ENCODE measurements around the gene CAPN14.

CAPN14 gene, protein sequence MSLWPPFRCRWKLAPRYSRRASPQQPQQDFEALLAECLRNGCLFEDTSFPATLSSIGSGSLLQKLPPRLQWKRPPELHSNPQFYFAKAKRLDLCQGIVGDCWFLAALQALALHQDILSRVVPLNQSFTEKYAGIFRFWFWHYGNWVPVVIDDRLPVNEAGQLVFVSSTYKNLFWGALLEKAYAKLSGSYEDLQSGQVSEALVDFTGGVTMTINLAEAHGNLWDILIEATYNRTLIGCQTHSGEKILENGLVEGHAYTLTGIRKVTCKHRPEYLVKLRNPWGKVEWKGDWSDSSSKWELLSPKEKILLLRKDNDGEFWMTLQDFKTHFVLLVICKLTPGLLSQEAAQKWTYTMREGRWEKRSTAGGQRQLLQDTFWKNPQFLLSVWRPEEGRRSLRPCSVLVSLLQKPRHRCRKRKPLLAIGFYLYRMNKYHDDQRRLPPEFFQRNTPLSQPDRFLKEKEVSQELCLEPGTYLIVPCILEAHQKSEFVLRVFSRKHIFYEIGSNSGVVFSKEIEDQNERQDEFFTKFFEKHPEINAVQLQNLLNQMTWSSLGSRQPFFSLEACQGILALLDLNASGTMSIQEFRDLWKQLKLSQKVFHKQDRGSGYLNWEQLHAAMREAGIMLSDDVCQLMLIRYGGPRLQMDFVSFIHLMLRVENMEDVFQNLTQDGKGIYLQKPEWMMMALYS

DNA sequence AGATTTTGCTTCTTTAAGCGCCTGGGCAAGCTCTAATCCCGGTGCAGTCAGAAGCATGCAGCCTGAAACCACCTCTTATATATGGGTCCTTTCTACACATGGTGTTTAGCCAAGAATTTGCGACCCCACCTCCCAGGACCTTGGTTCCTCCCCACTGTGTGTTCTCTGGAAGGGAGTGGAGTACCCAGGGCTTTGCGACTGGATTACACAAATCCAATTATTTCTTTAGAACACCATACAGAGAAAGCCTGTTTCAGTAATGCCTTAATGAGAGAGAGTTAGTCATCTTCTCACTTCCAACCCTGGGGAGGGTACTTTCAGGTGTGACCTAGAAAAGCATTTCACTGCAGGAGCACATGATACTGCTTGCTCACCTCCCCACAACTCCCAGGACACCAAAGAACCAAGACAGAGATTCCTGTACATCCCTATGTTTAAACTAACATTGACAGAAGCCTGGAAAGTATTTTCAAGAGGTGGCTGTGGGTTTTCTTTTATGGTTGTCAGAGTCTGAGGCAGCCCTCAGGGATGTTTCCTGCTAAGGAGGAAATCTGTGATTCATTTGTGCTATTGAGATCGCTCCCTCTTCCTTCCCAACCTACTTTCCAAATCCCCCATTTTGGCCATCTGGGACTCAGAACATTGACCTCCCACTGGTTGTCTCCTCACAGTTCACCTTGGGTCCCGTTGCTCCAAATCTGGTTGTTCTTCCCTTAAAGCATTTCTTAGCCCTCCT, at the start of gene CAPN14:
TSS of gene CAPN14 (minus strand) at position 51 of the 736 bp plus-strand sequence. CDS start 12,068 bp downstream, outside the sequence.
- no peak for DNase-seq (ENCODE audit: low read depth, low spot score)
- H3K27ac ChIP-seq = peak within 1 kb of the TSS; percentile 29

DNA sequence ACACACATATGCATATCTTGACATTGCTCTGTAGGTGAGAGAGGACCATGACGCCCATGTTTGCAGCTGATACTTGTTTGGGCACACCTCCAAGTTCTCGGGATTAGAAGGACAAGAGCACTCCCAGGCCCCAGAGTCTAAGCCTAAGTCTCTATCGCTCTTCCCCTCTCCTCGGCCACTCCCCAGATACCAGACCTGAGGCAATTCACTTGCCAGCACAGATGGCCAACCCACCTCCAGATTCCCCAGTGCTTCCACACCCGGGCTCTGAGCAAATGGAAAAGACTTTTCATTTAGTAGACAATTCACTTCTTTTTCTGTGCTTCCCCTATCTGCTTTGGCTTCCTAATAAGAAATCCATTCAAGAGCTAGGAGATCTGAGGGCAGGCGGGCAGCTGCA, 49.5 kb upstream of the CAPN14 start:
- no peak for DNase-seq (ENCODE audit: low read depth, low spot score)

DNA sequence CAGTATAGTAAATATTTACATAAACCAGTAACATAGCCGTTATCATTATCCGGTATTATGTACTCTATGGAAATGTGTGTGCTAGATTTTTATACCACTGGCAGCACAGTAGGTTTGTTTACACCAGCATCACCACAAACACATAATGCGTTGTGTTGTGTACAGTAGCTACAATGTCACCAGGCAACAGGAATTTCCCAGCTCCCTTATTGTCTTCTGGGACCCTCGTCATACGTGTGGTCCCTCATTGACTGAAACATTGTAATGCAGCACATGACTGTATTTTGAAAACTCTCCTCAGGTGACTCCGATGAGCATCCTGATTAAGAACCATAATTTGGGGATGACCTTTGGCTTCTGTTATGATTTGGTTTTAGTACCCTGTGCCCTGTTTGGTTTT, 47.9 kb upstream of the CAPN14 start:
- no peak overlapping the region for H3K27ac ChIP-seq
- DNase-seq (ENCODE audit: low read depth, low spot score) = no peak

More for the DNA sequence above, 49.5 kb upstream of the CAPN14 start:
- no peak overlapping the region for H3K27ac ChIP-seq

DNA sequence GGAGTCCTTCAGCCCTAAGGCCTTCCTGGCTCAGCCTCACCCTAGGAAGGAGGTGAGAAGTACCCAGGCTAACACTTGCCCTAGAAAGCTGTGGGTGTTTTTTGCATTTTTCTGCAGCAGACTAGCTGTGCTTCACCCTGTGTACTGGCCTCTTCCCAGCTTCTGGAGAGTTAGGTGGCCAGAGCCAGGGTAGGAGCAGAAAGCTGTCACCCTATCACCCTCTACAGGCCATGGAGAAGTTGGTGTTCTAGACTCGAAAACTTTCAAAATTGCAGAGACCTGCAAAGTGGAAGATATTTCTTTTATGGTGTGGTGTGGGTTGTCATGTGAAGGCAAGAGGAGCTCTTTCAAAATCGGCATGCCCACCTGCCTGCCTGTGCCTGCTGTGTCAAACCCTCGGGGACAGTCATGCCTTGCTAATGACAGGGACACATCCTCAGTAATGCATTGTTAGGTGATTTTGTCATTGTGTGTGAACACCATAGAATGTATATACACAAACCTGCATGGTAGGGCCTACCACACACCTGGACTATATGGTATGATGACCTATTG, 46.4 kb upstream of the CAPN14 start:
- DNase-seq (ENCODE audit: low read depth, low spot score) = no peak
- H3K27ac ChIP-seq = no peak overlapping the region

DNA sequence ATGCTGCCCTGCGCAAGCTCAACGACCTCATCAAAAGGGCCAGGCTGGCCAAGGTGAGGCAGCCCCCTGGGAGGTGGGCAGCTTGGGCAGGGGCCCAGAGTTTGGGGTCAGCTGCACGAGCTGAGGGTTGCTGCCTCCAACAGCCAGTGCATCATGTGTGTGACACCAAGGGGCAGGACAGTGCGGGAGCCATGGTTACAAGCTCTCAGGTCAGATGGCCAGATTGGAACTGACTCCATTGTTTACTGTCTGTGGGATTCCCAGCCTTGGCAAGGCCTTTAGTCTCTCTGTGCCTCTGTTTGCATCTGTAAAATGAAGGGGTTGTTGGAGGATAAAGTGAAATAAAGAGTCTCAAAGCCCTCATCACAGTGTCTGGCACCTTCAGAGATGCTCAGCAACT, 43.6 kb upstream of the CAPN14 start:
- DNase-seq (ENCODE audit: low read depth, low spot score) = no peak
- H3K27ac ChIP-seq = no peak overlapping the region

DNA sequence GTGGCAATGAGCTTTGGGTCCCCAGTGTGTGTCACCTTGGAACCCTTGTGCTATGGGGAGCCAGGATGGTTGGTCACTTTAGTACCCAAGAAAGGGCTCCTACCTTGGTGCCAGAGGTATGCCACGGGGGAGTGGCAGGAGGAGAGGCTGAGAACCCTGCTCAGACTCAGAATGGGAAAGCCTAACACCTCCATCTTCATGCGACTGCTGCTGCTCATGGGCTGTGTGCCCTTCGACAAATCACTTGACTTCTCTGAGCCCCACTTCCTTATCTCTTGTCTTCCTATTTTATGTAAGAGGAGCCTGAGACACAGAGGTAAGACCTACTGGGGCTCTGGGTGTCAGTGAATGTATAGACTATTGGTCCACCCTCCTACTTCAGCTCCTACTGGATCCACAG, 41.8 kb upstream of the CAPN14 start:
- DNase-seq (ENCODE audit: low read depth, low spot score) = no peak
- no peak overlapping the region for H3K27ac ChIP-seq

DNA sequence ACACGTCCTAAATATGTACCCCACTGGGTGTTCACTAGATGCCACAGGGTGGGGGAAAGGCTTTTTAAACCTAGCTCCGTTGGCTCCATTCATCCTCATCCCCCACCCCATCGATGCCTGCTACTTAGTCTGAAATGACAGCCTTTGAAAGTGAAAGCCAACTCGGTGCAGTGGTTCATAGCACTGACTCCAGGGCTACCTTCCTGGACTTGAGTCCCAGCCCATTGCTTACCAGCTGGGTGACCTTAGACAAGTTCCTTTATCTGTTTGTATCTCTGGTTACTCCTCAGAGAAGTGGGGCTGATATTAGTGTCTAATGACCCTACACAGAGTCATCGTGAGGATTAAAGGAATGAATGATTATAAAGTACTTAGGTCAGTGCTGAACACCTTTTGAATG, 41.0 kb upstream of the CAPN14 start:
- no peak overlapping the region for H3K27ac ChIP-seq
- DNase-seq (ENCODE audit: low read depth, low spot score) = no peak

DNA sequence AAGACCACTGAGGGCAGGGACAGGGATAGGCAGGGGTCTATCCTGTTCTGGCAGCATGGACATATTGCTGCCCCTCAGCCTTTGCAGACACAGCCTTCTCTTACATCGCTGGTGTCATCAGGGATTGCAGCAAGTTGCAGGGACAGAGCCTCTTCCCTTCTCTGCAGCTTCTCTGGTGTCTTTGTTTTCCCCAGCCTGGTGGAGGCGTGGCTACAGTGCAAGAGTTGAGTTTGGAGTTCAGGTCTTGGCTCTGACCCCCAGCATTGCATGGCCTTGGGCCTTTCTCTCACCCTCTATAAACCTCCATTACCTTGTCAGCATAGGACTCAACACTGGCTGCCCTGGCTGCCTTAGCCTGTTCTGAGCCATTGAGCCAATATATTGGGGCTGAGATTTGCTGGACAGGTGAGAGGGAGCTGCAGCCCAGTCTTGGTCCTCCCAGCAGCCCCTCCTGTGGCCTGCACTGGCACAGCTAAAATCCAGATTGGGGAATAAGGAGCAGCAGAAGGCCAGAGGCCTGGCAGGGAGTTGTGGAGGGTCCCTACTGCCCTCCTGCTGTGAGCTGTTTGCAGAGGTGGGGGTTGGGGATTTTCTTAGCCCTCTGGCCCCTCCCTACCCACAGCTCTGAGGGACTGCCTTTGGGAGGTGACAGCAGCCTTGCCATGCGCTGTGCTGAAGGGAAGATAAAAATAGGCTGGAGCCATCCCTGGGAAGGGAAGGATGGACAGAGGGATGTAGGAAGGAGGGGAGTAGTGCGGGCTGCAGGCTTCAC, 39.5 kb upstream of the CAPN14 start:
- no peak overlapping the region for H3K27ac ChIP-seq

DNA sequence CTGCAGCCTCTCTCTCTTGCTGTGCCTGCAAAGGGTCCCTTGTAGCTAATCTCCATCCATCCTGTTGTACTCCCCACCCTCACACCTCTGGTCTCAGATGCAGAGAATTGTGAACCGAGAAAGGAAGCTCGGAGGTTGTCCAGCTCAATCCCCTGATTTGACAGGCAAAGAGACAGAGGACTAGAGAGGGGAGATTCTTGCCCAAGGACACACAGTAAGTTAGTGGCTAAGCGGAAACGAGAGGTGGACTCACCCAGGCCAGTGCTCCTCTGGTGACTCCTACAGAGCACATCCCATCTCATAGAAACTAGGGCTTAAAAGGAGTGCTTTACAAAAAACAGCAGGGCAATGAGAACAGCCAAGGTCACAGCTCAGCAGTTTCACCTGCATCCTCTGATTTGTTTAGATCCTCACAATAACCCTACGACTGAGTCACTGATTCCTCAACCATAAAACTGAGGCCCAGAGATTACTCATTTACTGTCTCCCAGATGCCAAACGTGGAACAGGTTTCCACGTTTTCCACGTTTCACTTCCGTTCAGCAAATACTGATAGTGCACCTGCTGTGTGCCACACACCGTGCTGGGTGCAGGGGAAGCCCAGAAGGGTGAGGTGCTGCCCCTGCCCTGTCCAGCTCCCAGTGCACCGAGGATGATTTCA, 38.7 kb upstream of the CAPN14 start:
- no peak overlapping the region for H3K27ac ChIP-seq
- no peak for DNase-seq (ENCODE audit: low read depth, low spot score)

More for the DNA sequence above, 39.5 kb upstream of the CAPN14 start:
- no peak for DNase-seq (ENCODE audit: low read depth, low spot score)

DNA sequence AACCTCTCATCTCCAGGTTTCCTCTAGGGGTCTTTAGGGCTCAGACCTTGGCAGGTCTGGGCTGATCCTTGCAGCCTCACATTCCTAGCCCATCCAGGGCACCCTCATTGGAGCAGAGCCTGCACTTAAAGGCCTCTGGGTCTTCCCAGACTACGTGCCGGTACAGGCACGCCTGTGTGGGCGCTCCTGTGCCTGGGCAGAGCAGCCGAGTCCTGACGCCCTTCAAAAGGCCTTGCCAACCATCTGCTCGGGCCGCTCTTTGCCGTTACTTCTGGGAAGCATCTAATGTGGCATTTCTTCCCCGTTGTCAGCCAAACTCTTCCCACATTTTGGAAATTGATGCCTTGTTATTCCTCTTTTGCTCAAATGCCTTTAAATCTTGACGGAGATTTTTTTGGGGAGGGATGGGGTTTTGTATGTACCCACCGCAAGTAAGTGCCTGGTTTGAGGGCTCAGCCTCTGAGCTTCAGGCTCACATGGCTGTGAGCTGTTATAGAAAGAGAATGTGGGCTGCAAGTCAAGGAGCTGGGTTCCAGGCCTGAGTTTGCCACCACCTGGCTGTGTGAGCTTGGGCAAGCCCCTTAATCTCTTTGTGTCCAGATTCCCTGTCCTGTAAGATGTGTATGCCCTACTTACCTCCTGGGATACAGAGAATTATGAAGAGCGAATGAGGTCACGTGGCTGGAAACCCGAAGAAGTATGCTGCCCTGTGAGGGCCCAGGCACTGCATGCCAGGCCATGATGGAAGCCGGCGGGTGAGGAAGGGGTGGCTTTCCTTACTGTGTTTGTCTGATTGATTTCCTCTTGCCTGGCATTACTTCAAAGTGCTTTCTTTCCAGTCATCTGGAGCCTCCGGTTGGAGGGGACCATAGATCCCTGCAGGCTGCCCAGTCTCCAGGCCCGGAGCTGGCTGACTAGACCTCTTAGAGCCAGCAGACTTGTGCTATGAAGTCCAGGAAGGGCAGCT, 37.2 kb upstream of the CAPN14 start:
- no peak for DNase-seq (ENCODE audit: low read depth, low spot score)

DNA sequence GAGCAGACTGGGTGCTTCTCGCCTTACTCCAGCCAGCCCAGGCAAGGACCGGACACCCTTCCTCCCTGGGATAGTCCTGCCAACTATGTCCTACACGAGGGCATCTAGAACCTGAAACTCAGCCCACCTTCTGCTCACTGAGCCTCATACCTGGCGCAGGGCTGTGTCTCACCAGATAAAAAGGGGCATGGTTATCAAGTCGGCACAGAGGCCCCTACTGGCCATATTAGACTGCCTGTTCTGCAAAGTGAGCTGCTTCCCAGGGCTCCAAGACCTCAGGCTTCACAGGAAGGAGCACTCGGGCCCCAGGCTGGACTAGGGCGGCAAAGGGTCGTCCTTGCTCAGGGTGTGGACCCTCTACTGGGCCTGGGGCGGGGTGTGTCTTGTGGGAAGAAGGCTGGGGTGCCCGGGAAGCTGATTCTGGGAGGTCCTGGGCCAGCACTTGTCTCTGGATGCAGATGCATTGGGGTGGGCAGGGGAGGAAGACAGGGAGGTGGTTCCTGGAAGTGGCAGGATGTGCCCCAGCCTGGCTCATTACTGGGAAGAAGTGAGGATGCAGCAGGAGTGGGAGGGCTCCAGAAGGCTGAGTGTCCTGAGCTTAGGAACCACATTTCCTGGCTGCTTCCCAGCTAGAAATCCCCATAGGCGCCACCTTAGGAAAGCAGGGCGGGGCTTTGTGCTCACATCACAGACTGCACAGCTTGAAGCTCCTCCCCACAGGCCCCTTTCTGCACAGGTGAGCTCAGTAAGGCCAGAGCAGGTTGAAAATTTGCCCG, 36.2 kb upstream of the CAPN14 start:
- no peak overlapping the region for H3K27ac ChIP-seq
- DNase-seq (ENCODE audit: low read depth, low spot score) = no peak

More for the DNA sequence above, 37.2 kb upstream of the CAPN14 start:
- no peak overlapping the region for H3K27ac ChIP-seq

DNA sequence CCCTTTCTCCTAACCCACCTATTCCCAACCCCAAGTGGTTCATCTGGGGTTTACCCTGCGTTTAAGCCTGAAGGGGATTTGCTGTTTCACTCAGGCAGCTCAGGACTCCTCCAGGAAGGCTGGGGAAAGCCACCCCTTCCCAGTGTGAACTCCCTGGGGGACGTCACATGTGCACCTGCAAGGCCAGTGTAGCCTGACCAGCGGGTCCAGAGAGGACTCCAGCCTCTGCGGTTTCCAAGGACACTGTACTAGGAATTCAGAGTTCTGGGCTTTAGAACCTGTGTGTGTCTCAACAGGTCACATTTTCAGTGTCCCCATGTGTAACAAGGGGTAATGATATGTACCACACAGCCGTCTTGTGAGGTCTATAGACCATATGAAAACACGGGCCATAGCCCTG, 34.5 kb upstream of the CAPN14 start:
- H3K27ac ChIP-seq = no peak overlapping the region
- DNase-seq (ENCODE audit: low read depth, low spot score) = no peak

DNA sequence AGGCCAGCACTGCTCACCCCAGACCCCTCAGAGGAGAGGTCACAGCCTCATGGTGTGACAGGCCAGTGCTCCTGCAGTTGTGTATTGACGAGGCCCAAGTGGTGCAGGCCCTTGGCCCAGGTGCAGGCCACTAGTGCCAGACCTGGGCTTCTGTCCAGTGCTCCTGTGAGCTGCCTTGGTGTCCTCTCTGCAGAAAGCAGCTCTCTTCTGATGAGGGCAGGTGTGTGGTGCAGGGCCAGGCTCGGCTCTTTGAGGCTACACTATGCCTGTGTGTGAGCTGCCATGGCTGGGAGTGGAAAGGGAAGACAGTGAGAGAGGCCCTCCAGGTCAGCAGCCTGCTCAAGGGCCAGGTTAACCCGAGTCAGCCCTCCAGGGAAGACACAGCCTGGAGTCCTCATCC, 33.7 kb upstream of the CAPN14 start:
- no peak overlapping the region for H3K27ac ChIP-seq
- no peak for DNase-seq (ENCODE audit: low read depth, low spot score)

DNA sequence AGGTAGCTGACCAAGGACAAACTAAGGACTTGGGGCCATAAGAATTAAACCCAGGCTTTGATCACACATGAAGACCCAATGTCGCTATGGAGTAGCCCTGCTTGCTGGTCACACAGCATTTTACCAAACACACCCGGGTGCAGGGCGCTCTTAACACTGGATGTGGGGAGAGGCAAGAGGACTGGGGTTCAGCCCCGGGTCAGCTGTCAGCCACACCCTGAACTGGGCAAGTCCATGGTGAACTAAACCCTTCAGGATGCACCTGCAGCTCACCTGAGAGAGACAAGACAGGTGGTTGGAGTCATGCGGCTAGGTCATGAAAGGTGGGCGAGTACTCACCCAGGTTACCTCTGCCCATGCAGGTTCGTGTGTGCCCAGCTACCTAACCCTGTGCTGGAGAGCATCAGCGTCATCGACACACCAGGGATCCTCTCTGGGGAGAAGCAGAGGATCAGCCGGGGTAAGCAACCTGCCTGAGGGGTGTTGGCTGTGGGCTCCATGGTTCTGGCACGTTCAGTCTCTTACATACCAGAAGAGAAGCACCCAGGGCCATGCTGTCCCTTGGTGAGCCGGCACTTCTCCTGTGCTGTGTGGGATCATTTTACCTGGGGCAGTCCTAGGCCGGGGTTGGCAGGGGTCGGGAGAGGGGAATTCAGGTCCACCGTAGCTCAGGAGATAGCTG, 31.8 kb upstream of the CAPN14 start:
- no peak overlapping the region for H3K27ac ChIP-seq
- DNase-seq (ENCODE audit: low read depth, low spot score) = no peak

DNA sequence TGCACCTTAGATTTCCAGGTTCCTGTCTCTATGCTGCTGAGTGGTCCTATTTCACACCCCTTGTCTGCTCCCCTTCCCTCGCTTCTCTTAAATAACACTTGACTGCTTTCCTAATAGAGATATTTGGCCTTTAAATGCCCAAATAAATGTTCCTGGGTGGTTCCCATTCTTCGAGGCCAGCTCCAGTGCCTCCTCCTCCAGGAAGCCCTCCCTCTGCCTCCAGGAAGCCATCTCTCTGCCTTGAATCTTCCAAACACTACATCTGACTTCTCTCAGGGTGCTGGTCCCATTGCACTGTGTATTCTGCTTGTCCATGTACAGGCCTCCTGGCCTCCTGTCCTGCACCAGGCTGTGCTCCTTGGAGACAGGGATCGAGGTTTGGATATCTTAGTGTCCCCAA, 30.8 kb upstream of the CAPN14 start:
- no peak for DNase-seq (ENCODE audit: low read depth, low spot score)

DNA sequence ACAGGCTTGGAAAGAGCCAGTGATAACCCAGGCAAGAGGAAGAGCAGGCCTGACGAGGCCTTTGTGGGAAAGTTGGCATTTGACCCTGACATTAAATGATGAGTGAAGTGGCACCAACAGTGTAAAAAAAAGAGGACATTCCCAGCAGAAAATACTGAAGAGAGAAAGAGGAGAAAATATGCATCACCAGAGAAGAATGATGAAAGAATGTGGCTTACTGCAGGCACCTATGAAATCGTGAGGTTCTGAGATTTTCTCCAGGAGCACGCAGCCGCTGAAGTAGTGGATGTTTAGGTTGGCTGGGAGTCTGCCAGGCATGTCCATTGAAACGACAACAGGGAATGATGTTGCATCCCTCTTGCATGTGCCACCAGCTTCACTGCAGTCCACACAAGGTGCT, 30.4 kb upstream of the CAPN14 start:
- no peak overlapping the region for H3K27ac ChIP-seq
- no peak for DNase-seq (ENCODE audit: low read depth, low spot score)

More for the DNA sequence above, 30.8 kb upstream of the CAPN14 start:
- H3K27ac ChIP-seq = no peak overlapping the region

Measured in epithelial cell of prostate (primary cell).